Suprapubic skin (tissue), 4 donors: ENCODE measurements around the gene RSPRY1.
"Not testable (repeated sequence)": the region's sequence is repeated elsewhere in the genome, so short reads cannot be mapped to it uniquely, and the experiment has no call there.

Experiments
- CTCF ChIP-seq, 2 donors: fragments of 200-600 bp in 1 of 2; fragments of 450-650 bp in 1 of 2; sonication (generic) in 1 of 2; IDR thresholded peaks; one replicate each; pipeline ENCODE4 v1.5.1; 2016 to 2019; ENCODE audit warnings: antibody characterized with exemption in 2 of 2, mild to moderate bottlenecking in 1 of 2, moderate library complexity in 1 of 2
- POLR2A ChIP-seq, 2 donors: fragments of 450-650 bp; IDR thresholded peaks; one replicate each; pipeline ENCODE4 v1.6.1; 2017; ENCODE audit warnings: antibody characterized with exemption in 2 of 2, mild to moderate bottlenecking in 2 of 2, moderate library complexity in 2 of 2
- POLR2AphosphoS5 ChIP-seq, 3 donors: sonication (generic); formaldehyde crosslinking; IDR thresholded peaks; one replicate each; pipeline ENCODE4 v1.6.1; 2017; ENCODE audit warnings: antibody characterized with exemption in 3 of 3

GRCh38 chr16:57267343-57267742 is 81.2 kb downstream of the RSPRY1 start:
- not testable (repeated sequence) for TF ChIP-seq CTCF, POLR2AphosphoS5, POLR2A (IDR thresholded peaks at IDR 0.05)
